ENCODE measurements around the gene PIGBOS1.

PIGBOS1 gene

GRCh38 chr15:55267401-55268175 is 51.3 kb downstream of the PIGBOS1 start:
- DNase-seq (ENCODE audit: low read depth in 2 of 2) = peak; percentile 21 to 52

Measured in stimulated activated CD4-positive, alpha-beta T cell treated with anti-CD3 and anti-CD28 coated beads, Interleukin-15, amount 100 ng/mL, for 48 hours (primary cell).